K562 (cell line): ENCODE results near the gene FRK. TPM values are rescaled to one million over a fixed set of nuclear protein-coding genes. Genes with fewer than 3 reads are reported as not detected.

Source experiments
- ATAC-seq: fragments of 200-7000 bp; cut with Tn5 transposase; 3 replicates; pipeline ENCODE4 v1.9.1; 2020; ENCODE audit warnings: moderate library complexity
- BruUV-seq: library from RNA; stranded (reverse); fragments of 400-500 nt; replicated peaks from 2 replicates; lab custom pipeline; 2021; lab: Mats Ljungman, UMichigan
- CTCF ChIA-PET: fragments of 300-600 bp; formaldehyde crosslinking; extraction: SDS; loops from one replicate; lab custom pipeline; 2021; ENCODE audit warnings: low intra/inter-chr PET ratio; lab: Yijun Ruan, JAX
- POLR2A ChIA-PET: fragments of 300-600, 350-650 bp; sonication (Branson Sonifier 250); formaldehyde crosslinking; extraction: SDS; loops from one replicate; lab custom pipeline; 2021; ENCODE audit warnings: antibody characterized with exemption, inconsistent platforms; lab: Yijun Ruan, JAX
- DNase-seq, 4 experiments: peaks; one replicate each; pipeline versions ENCODE4 v3.0.0 to v3.0.0-alpha.2; 2011 to 2018; ENCODE audit warnings: low spot score in 3 of 4, mixed read lengths in 3 of 4; ENCODE audit errors: extremely low read depth in 1 of 4
- FAIRE-seq: peaks from 2 replicates; lab custom pipeline; 2011; peaks lifted over from hg19 to GRCh38; lab: Jason Lieb, UNC
- H2AFZ ChIP-seq: 2 replicates; pipeline ENCODE4 v1.6.0; 2011; ENCODE audit warnings: low read depth, low read length, control low read depth, inconsistent platforms
- H3K27ac ChIP-seq: fragments of 200-600 bp; 3 replicates; pipeline ENCODE4 v1.8.0; 2011; ENCODE audit warnings: low read depth, mild to moderate bottlenecking, control low read depth, inconsistent platforms, low read length, moderate library complexity, mixed read lengths; ENCODE audit errors: extremely low read depth
- H3K27me3 ChIP-seq, 2 experiments: fragments of 300-600 bp in 1 of 2; 2 replicates in 1 of 2; 3 replicates in 1 of 2; pipeline versions ENCODE4 v1.6.0 to v1.8.0; 2011; ENCODE audit warnings: inconsistent platforms in 2 of 2, low read length in 2 of 2, mild to moderate bottlenecking in 1 of 2, mixed read lengths in 1 of 2, moderate library complexity in 1 of 2; ENCODE audit not compliant: control insufficient read depth in 2 of 2, insufficient read depth in 2 of 2
- H3K36me3 ChIP-seq: fragments of 300-600 bp; 3 replicates; pipeline ENCODE4 v1.8.0; 2011; ENCODE audit warnings: mild to moderate bottlenecking, low read length, inconsistent platforms; ENCODE audit not compliant: control insufficient read depth, insufficient read depth
- H3K4me1 ChIP-seq, 2 experiments: fragments of 200-600 bp in 1 of 2; replicated peaks in 1 of 2; 2 replicates in 1 of 2; 3 replicates in 1 of 2; pipeline versions ENCODE4 v1.5.1 to v1.8.0; 2011; ENCODE audit warnings: inconsistent platforms in 2 of 2, low read length in 2 of 2, mild to moderate bottlenecking in 1 of 2, mixed read lengths in 1 of 2, moderate library complexity in 1 of 2; ENCODE audit not compliant: control insufficient read depth in 2 of 2, insufficient read depth in 2 of 2
- H3K4me2 ChIP-seq: 2 replicates; pipeline ENCODE4 v1.6.1; 2011; ENCODE audit warnings: low read length, control low read depth, inconsistent platforms, mixed read lengths; ENCODE audit not compliant: insufficient read depth
- H3K4me3 ChIP-seq: fragments of 200-600 bp; sonication (generic), shearing (Covaris generic); 2 replicates; pipeline ENCODE4 v1.5.1; 2016; ENCODE audit warnings: control low read depth, inconsistent platforms
- H3K79me2 ChIP-seq: fragments of 200-600 bp; 3 replicates; pipeline ENCODE4 v1.8.0; 2011; ENCODE audit warnings: low read length, inconsistent platforms; ENCODE audit not compliant: control insufficient read depth, insufficient read depth
- H3K9ac ChIP-seq, 2 experiments: 2 replicates each; pipeline versions ENCODE4 v1.6.0 to v1.6.1; 2011; ENCODE audit warnings: low read depth in 2 of 2, low read length in 2 of 2, control low read depth in 1 of 2, inconsistent platforms in 1 of 2, mild to moderate bottlenecking in 1 of 2, mixed read lengths in 1 of 2; ENCODE audit not compliant: insufficient read depth in 1 of 2
- H3K9me1 ChIP-seq: one replicate; pipeline ENCODE4 v1.6.0; 2011; ENCODE audit warnings: inconsistent platforms, mild to moderate bottlenecking, low read length, moderate library complexity; ENCODE audit not compliant: control insufficient read depth, insufficient read depth
- H3K9me3 ChIP-seq: replicated peaks from 2 replicates; pipeline ENCODE4 v1.5.1; 2011; ENCODE audit warnings: low read depth, low read length, inconsistent platforms; ENCODE audit not compliant: control insufficient read depth, insufficient read depth
- H4K20me1 ChIP-seq: replicated peaks from 2 replicates; pipeline ENCODE4 v1.6.1; 2011; ENCODE audit warnings: low read length, inconsistent platforms, mixed read lengths; ENCODE audit not compliant: control insufficient read depth, insufficient read depth
- POU5F1 ChIP-seq: fragments of 150-350 bp; IDR thresholded peaks from 2 replicates; pipeline ENCODE4 v1.6.1; 2014; ENCODE audit warnings: borderline replicate concordance, low read length, low read depth, mild to moderate bottlenecking; ENCODE audit not compliant: partially characterized antibody
- SIRT6 ChIP-seq: IDR thresholded peaks from one replicate; pipeline ENCODE4 v1.6.1; 2012; ENCODE audit warnings: low read depth, mild to moderate bottlenecking, control low read depth, inconsistent platforms, low read length, moderate library complexity
- SREBF1 ChIP-seq: fragments of 150-350 bp; IDR thresholded peaks from 2 replicates; pipeline ENCODE4 v1.6.1; 2014; ENCODE audit warnings: antibody characterized with exemption, low read depth, low read length, borderline replicate concordance
- XRCC3 ChIP-seq: fragments of 450-650 bp; IDR thresholded peaks from 2 replicates; pipeline ENCODE4 v1.6.1; 2017; ENCODE audit warnings: mild to moderate bottlenecking, moderate library complexity
- in situ Hi-C: fragments of 300-500 bp; cut with MboI; formaldehyde crosslinking; loops from 4 replicates; pipeline ENCODE4 v1.15.0; 2018; ENCODE audit warnings: inconsistent platforms, mixed read lengths
- intact Hi-C: fragments of 100-400 bp; cut with micrococcal nuclease; formaldehyde crosslinking; loops from 2 replicates; pipeline ENCODE4 v1.14.2; 2022
- polyA plus RNA-seq, 8 experiments: library from polyadenylated mRNA; depleted of rRNA in 4 of 8; stranded (reverse) in 5 of 8; unstranded in 3 of 8; fragments of >200 nt; fragmentation: Nextera tagmentation in 2 of 8; fragmentation: Illumina TruSeq in 1 of 8; extraction: Ambion mirVana in 2 of 8; extraction: Trizol in 1 of 8; gene quantifications; 2 replicates each; pipeline versions ENCODE4 v1.2.1 to v1.2.3, GENCODE V29; 2011 to 2014; ENCODE audit warnings: inconsistent platforms in 1 of 8, missing spikeins in 1 of 8
- total RNA-seq, 7 experiments: library from RNA; depleted of rRNA in 6 of 7; stranded (reverse); fragments of >200 nt in 6 of 7; fragmentation: Illumina TruSeq in 2 of 7; extraction: Trizol in 2 of 7; gene quantifications; 2 replicates each; pipeline versions ENCODE4 v1.2.1 to v1.2.3, GENCODE V29; 2011 to 2021; ENCODE audit warnings: low replicate concordance in 1 of 7
- TF ChIP-seq, protein P1 (sequence below): fragments of 450-650 bp; IDR thresholded peaks from 2 replicates; pipeline ENCODE4 v1.7.0; 2016; ENCODE audit warnings: borderline replicate concordance

The FRK gene
- total and polyA plus RNA-seq, 9 of the 15 experiments (the other 6 are each of a cell fraction or from before 2014, with no cell fraction given), result 0.01 to 0.29 (median 0.09) TPM

- Histone ChIP-seq H4K20me1 (no peaks in the 10 kb centered on the region), H3K27ac (no peak overlapping the region), H3K9me1 (no peaks in the 10 kb centered on the region), H3K27me3 (no peaks in the 10 kb centered on the region; a peak in 1 of 5 replicates), H3K36me3 (no peaks in the 10 kb centered on the region), H3K4me1 (no peaks in the 10 kb centered on the region), H2AFZ (no peak overlapping the region), H3K4me2 (no peak overlapping the region), H3K79me2 (no peaks in the 10 kb centered on the region), H3K4me3 (no peak overlapping the region), H3K9ac (no peak overlapping the region), H3K9me3 (no peaks in the 10 kb centered on the region)
- ChIA-PET CTCF (no interaction called here), POLR2A (no interaction called here)
- FAIRE-seq (no peak), ATAC-seq (no peak), DNase-seq (no peak)
- no TSS peak for BruUV-seq
- TF ChIP-seq, protein P1, sequence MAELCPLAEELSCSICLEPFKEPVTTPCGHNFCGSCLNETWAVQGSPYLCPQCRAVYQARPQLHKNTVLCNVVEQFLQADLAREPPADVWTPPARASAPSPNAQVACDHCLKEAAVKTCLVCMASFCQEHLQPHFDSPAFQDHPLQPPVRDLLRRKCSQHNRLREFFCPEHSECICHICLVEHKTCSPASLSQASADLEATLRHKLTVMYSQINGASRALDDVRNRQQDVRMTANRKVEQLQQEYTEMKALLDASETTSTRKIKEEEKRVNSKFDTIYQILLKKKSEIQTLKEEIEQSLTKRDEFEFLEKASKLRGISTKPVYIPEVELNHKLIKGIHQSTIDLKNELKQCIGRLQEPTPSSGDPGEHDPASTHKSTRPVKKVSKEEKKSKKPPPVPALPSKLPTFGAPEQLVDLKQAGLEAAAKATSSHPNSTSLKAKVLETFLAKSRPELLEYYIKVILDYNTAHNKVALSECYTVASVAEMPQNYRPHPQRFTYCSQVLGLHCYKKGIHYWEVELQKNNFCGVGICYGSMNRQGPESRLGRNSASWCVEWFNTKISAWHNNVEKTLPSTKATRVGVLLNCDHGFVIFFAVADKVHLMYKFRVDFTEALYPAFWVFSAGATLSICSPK, result no peak
- TF ChIP-seq SREBF1 (no peak), POU5F1 (no peak), SIRT6 (no peak), XRCC3 (no peak)
- in situ Hi-C loops (no loop called here), intact Hi-C loops (no loop called here)
Observed at GRCh38 chr6:116088946-116089345, 28.3 kb upstream of the FRK start.
